Liver (tissue), 9 donors: ENCODE data around the gene SP1. TPM values are rescaled to one million over a fixed set of nuclear protein-coding genes. Genes with fewer than 3 reads are reported as not detected.

Experiments used
- DNase-seq: peaks from one replicate; pipeline ENCODE4 v3.0.0-alpha.2; 2017; ENCODE audit warnings: low spot score
- H3K27ac ChIP-seq, 2 donors: one replicate each; pipeline ENCODE4 v1.7.0; 2013; ENCODE audit warnings: inconsistent platforms in 2 of 2, low read length in 2 of 2, control low read depth in 1 of 2, low read depth in 1 of 2, mild to moderate bottlenecking in 1 of 2
- H3K27me3 ChIP-seq, 4 donors: one replicate each; pipeline versions ENCODE4 v1.6.1 to v1.7.0; 2013; ENCODE audit warnings: low read length in 3 of 4, inconsistent platforms in 1 of 4, mild to moderate bottlenecking in 1 of 4, moderate library complexity in 1 of 4; ENCODE audit not compliant: control insufficient read depth in 4 of 4, insufficient read depth in 4 of 4
- H3K36me3 ChIP-seq, 4 donors: one replicate each; pipeline versions ENCODE4 v1.6.1 to v1.7.0; 2013; ENCODE audit warnings: low read length in 3 of 4, mild to moderate bottlenecking in 3 of 4, low read depth in 1 of 4, moderate library complexity in 1 of 4; ENCODE audit not compliant: control insufficient read depth in 4 of 4, insufficient read depth in 3 of 4
- H3K4me1 ChIP-seq, 4 donors: one replicate each; pipeline versions ENCODE4 v1.6.1 to v1.7.0; 2013; ENCODE audit warnings: low read length in 3 of 4, mild to moderate bottlenecking in 3 of 4, moderate library complexity in 1 of 4; ENCODE audit not compliant: control insufficient read depth in 4 of 4, insufficient read depth in 4 of 4
- H3K4me3 ChIP-seq, 3 donors: one replicate each; pipeline versions ENCODE4 v1.6.1 to v1.7.0; 2013; ENCODE audit warnings: low read length in 3 of 3, control low read depth in 1 of 3, low read depth in 1 of 3, mild to moderate bottlenecking in 1 of 3
- H3K9ac ChIP-seq, 2 donors: one replicate each; pipeline ENCODE4 v1.7.0; 2013; ENCODE audit warnings: low read length in 2 of 2, mild to moderate bottlenecking in 2 of 2, moderate library complexity in 2 of 2, control low read depth in 1 of 2, low read depth in 1 of 2
- H3K9me3 ChIP-seq, 4 donors: one replicate each; pipeline versions ENCODE4 v1.6.1 to v1.7.0; 2013; ENCODE audit warnings: low read length in 3 of 4; ENCODE audit not compliant: control insufficient read depth in 4 of 4
- EGR1 ChIP-seq, 2 donors: IDR thresholded peaks; 2 replicates each; pipeline ENCODE4 v1.6.1; 2016 to 2018; ENCODE audit warnings: antibody characterized with exemption in 2 of 2, low read depth in 2 of 2
- FOXA2 ChIP-seq: IDR thresholded peaks from 2 replicates; pipeline ENCODE4 v1.6.1; 2016; ENCODE audit warnings: antibody characterized with exemption
- GABPA ChIP-seq, 2 donors: IDR thresholded peaks in 1 of 2; conservative IDR thresholded peaks in 1 of 2; 2 replicates each; pipeline ENCODE4 v1.6.1; 2016; ENCODE audit warnings: antibody characterized with exemption in 2 of 2, mild to moderate bottlenecking in 1 of 2, moderate library complexity in 1 of 2
- JUND ChIP-seq, 2 donors: IDR thresholded peaks; 2 replicates each; pipeline ENCODE4 v1.6.1; 2016; ENCODE audit warnings: antibody characterized with exemption in 2 of 2
- NR2F2 ChIP-seq: IDR thresholded peaks from 2 replicates; pipeline ENCODE4 v1.6.1; 2016; ENCODE audit warnings: antibody characterized with exemption
- RAD21 ChIP-seq, 2 donors: IDR thresholded peaks; 2 replicates each; pipeline ENCODE4 v1.6.1; 2016; ENCODE audit warnings: antibody characterized with exemption in 2 of 2, mild to moderate bottlenecking in 2 of 2
- RXRA ChIP-seq, 2 donors: IDR thresholded peaks; 2 replicates each; pipeline ENCODE4 v1.6.1; 2017 to 2018; ENCODE audit warnings: antibody characterized with exemption in 2 of 2, mild to moderate bottlenecking in 1 of 2
- SP1 ChIP-seq: IDR thresholded peaks from 2 replicates; pipeline ENCODE4 v1.6.1; 2018; ENCODE audit warnings: antibody characterized with exemption, mild to moderate bottlenecking
- YY1 ChIP-seq: IDR thresholded peaks from 2 replicates; pipeline ENCODE4 v1.6.1; 2016; ENCODE audit warnings: antibody characterized with exemption, mild to moderate bottlenecking
- WGBS: extraction: QIAGEN DNeasy Blood & Tissue Kit; methylation state at CpG from one replicate; pipeline ENCODE4 v1.1.7; 2013; 5-methylcytosine and 5-hydroxymethylcytosine counted together
- polyA plus RNA-seq, 2 donors: library from polyadenylated mRNA; stranded (reverse) in 1 of 2; unstranded in 1 of 2; fragments of 200-250 nt in 1 of 2; fragments of >200 nt in 1 of 2; fragmentation: Nextera tagmentation in 1 of 2; extraction: Ambion mirVana in 1 of 2; gene quantifications; one replicate each; pipeline versions ENCODE4 v1.2.1 to v1.2.3, GENCODE V29; 2013 to 2015
- total RNA-seq, 2 donors: library from RNA; depleted of rRNA; stranded (reverse); fragments of >200 nt; gene quantifications; one replicate each; pipeline ENCODE4 v1.2.3, GENCODE V29; 2014
- TF ChIP-seq, protein P1 (sequence below): IDR thresholded peaks from 2 replicates; pipeline ENCODE4 v1.6.1; 2016; ENCODE audit warnings: antibody characterized with exemption, mild to moderate bottlenecking
- TF ChIP-seq, protein P2 (sequence below): IDR thresholded peaks from 2 replicates; pipeline ENCODE4 v1.6.1; 2016; ENCODE audit warnings: antibody characterized with exemption
- TF ChIP-seq, protein P3 (sequence below): IDR thresholded peaks from 2 replicates; pipeline ENCODE4 v1.6.1; 2016; ENCODE audit warnings: antibody characterized with exemption
- donor health status: healthy.
- donor health status: healthy.
- donor health status: healthy.
- donor health status: healthy.
- donor health status: healthy.

SP1 gene
- total and polyA plus RNA-seq, 4 donors, result 3.8 to 36.5 (median 18.2) TPM

DNA sequence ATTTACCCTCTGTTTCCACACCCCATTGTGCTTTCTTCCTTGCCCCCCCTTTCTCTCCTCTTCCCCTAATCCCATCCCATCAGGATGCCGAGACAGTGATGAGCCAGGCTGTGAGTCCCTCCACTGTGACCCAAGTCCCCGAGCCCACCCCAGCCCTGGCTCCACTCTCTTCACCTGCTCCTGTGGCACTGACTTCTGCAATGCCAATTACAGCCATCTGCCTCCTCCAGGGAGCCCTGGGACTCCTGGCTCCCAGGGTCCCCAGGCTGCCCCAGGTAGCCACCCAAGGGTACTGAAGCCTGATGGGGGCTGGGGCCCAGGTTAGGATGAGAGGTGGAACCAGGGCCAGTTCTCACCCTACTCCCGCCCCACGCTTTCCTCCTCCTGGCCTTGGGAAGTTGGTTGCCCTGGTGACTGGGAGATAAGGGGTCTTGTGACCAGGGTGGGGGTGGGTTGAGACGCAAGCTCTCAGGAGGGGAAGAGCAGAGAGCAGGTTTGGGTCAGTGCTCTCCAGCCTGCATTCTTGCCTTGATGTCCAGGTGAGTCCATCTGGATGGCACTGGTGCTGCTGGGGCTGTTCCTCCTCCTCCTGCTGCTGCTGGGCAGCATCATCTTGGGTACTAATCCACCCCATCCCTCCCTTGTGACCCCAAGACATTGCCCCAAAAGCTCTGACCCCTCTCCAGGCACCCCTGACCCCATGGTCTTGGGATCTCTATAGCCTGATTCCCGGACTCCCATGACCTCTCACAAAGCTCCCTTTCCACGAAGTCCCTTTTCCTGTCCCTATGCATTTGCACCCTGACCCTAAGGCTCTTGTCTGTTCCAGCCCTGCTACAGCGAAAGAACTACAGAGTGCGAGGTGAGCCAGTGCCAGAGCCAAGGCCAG, 44.9 kb downstream of the SP1 start (continued):
- TF ChIP-seq, protein P1, sequence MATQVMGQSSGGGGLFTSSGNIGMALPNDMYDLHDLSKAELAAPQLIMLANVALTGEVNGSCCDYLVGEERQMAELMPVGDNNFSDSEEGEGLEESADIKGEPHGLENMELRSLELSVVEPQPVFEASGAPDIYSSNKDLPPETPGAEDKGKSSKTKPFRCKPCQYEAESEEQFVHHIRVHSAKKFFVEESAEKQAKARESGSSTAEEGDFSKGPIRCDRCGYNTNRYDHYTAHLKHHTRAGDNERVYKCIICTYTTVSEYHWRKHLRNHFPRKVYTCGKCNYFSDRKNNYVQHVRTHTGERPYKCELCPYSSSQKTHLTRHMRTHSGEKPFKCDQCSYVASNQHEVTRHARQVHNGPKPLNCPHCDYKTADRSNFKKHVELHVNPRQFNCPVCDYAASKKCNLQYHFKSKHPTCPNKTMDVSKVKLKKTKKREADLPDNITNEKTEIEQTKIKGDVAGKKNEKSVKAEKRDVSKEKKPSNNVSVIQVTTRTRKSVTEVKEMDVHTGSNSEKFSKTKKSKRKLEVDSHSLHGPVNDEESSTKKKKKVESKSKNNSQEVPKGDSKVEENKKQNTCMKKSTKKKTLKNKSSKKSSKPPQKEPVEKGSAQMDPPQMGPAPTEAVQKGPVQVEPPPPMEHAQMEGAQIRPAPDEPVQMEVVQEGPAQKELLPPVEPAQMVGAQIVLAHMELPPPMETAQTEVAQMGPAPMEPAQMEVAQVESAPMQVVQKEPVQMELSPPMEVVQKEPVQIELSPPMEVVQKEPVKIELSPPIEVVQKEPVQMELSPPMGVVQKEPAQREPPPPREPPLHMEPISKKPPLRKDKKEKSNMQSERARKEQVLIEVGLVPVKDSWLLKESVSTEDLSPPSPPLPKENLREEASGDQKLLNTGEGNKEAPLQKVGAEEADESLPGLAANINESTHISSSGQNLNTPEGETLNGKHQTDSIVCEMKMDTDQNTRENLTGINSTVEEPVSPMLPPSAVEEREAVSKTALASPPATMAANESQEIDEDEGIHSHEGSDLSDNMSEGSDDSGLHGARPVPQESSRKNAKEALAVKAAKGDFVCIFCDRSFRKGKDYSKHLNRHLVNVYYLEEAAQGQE, result no peak

DNA sequence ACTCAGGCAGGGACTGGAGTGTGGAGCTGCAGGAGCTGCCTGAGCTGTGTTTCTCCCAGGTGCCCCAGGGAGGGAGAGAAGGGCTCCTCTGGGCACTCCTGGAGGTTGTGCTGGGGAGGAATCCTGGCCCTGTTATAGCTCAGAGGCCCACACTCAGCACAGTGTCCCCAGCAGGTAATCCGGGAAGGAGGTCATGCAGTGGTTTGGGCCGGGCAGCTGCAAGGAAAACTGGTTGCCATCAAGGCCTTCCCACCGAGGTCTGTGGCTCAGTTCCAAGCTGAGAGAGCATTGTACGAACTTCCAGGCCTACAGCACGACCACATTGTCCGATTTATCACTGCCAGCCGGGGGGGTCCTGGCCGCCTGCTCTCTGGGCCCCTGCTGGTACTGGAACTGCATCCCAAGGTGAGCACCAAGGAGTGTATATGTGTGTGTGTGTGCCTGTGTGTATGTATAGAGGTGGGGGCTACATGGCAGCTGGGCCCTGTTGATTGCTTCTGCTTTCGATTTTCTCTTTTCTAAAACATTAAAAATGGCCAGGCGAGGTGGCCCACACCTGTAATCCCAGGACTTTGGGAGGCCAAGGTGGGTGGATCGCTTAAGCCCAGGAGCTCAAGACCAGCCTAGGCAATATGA, 45.7 kb downstream of the SP1 start:
- H3K9me3 ChIP-seq, result no peaks in the 10 kb centered on the region
- peaks cover 0 to 4% (median 2%) of the 10 kb centered on the region in 4 donors for H3K4me1 ChIP-seq
- no peak overlapping the region for H3K4me3 ChIP-seq
- H3K36me3 ChIP-seq, result no peaks in the 10 kb centered on the region
- H3K27ac ChIP-seq, result no peak overlapping the region
- no peaks in the 10 kb centered on the region for H3K27me3 ChIP-seq
- TF ChIP-seq YY1 (no peak), EGR1 (IDR thresholded peaks at IDR 0.05; ENCODE audit: low read depth in 2 of 2) (no peak), RAD21 (IDR thresholded peaks at IDR 0.05) (no peak), NR2F2 (no peak), RXRA (IDR thresholded peaks at IDR 0.05) (no peak), FOXA2 (no peak), JUND (IDR thresholded peaks at IDR 0.05) (no peak), SP1 (no peak), GABPA (IDR thresholded peaks at IDR 0.05 in 1 of 2, conservative IDR thresholded peaks at IDR 0.05 in 1 of 2) (no peak)
- TF ChIP-seq, protein P2, sequence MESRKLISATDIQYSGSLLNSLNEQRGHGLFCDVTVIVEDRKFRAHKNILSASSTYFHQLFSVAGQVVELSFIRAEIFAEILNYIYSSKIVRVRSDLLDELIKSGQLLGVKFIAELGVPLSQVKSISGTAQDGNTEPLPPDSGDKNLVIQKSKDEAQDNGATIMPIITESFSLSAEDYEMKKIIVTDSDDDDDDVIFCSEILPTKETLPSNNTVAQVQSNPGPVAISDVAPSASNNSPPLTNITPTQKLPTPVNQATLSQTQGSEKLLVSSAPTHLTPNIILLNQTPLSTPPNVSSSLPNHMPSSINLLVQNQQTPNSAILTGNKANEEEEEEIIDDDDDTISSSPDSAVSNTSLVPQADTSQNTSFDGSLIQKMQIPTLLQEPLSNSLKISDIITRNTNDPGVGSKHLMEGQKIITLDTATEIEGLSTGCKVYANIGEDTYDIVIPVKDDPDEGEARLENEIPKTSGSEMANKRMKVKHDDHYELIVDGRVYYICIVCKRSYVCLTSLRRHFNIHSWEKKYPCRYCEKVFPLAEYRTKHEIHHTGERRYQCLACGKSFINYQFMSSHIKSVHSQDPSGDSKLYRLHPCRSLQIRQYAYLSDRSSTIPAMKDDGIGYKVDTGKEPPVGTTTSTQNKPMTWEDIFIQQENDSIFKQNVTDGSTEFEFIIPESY, result no peak
- TF ChIP-seq, protein P1, result no peak
- TF ChIP-seq, protein P3, sequence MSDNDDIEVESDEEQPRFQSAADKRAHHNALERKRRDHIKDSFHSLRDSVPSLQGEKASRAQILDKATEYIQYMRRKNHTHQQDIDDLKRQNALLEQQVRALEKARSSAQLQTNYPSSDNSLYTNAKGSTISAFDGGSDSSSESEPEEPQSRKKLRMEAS, result no peak
- WGBS, result 82% methylated on average over 11 of the region's 11 CpGs
- H3K9ac ChIP-seq, result no peak overlapping the region
- DNase-seq, result no peak
